MM.1S (cell line): ENCODE results near the gene SMIM35.

Experiments
- EZH2 ChIP-seq: fragments of 300-600 bp; sonication (generic); optimal IDR thresholded peaks from 2 replicates; pipeline ENCODE3; 2017; ENCODE audit warnings: low read depth, mild to moderate bottlenecking, antibody characterized with exemption, low read length, mixed read lengths
- EZH2phosphoT487 ChIP-seq: fragments of 300-600 bp; sonication (generic); IDR thresholded peaks from 2 replicates; pipeline ENCODE4 v1.6.1; 2018; ENCODE audit warnings: antibody characterized with exemption, low read length
- TF ChIP-seq, protein P1 (sequence below): fragments of 300-600 bp; sonication (generic); IDR thresholded peaks from 2 replicates; pipeline ENCODE4 v1.5.1; 2016; ENCODE audit warnings: antibody characterized with exemption, low read length, mixed read lengths

GRCh38 chr11:118056806-118057205 is 30.0 kb downstream of the SMIM35 start:
- TF ChIP-seq, protein P1, sequence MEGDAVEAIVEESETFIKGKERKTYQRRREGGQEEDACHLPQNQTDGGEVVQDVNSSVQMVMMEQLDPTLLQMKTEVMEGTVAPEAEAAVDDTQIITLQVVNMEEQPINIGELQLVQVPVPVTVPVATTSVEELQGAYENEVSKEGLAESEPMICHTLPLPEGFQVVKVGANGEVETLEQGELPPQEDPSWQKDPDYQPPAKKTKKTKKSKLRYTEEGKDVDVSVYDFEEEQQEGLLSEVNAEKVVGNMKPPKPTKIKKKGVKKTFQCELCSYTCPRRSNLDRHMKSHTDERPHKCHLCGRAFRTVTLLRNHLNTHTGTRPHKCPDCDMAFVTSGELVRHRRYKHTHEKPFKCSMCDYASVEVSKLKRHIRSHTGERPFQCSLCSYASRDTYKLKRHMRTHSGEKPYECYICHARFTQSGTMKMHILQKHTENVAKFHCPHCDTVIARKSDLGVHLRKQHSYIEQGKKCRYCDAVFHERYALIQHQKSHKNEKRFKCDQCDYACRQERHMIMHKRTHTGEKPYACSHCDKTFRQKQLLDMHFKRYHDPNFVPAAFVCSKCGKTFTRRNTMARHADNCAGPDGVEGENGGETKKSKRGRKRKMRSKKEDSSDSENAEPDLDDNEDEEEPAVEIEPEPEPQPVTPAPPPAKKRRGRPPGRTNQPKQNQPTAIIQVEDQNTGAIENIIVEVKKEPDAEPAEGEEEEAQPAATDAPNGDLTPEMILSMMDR = no peak
- no peak for TF ChIP-seq EZH2phosphoT487
- TF ChIP-seq EZH2 = no peak
